Hematopoietic multipotent progenitor cell treated with erythropoietin and hydrocortisone succinate and interleukin-3 and kit ligand, for 15 days (in vitro differentiated cells): Measurements from ENCODE around the gene CAPS.

Experiments used
- DNase-seq: peaks from one replicate; pipeline ENCODE4 v3.0.0-alpha.2; 2015; ENCODE audit warnings: low spot score

Gene CAPS

GRCh38 chr19:5910638-5910907, 3.5 kb upstream of the CAPS start:
- DNase-seq, result no peak

- no peak for DNase-seq
These were observed 2.7 kb upstream of the CAPS start for GRCh38 chr19:5911366-5911765.

GRCh38 chr19:5914358-5914774, 312 bp downstream of the CAPS start:
- no peak for DNase-seq

DNA sequence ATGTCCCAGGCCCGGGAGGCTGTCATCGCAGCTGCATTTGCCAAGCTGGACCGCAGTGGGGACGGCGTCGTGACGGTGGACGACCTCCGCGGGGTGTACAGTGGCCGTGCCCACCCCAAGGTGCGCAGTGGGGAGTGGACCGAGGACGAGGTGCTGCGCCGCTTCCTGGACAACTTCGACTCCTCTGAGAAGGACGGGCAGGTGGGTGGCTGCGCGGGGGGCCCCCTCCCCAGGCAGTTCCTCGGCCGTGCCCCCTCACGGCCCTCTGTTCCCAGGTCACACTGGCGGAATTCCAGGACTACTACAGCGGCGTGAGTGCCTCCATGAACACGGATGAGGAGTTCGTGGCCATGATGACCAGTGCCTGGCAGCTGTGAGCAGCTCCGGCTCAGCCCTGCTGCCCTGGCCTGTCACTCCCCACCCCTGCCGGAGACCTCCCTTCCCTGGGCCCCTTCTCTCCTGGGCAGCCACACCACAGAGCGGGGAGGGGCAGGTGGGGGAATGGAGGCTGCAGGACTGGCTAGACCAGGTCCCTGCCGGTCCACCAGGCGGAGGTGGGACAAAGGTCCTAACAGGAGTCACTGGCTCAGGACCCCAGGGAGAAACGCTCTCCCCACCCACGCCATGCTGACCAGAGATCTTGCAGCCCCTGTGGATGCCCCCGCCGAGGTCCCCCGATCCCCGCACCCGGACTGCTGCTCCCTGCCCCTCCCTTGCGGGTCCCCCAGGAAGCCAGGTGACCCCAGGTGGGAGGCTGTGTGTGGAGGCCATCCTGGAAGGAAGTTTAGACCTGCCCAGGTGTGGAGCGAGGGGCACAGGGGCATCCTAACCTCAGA, 1.1 kb downstream of the CAPS start:
- DNase-seq, result no peak

DNA sequence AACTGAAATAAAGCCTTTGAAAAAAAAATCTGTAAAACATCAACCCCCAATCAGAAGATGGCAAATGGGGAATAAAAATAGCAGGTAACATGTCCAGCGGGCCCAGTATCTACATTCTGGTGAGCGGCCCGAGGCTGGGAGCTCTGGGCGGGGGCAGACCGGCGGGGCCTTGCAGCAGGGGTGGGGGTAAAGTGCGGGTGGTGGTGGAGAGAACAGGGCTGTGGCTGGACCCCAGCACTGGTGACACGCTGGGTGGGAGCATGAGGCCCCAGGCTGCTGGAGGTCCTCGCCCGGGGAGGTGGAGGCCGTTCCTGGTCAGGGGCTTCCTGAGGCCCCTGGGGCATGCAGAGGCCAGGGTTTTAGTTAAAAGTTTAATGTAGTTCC, 1.7 kb downstream of the CAPS start:
- DNase-seq, result no peak

DNA sequence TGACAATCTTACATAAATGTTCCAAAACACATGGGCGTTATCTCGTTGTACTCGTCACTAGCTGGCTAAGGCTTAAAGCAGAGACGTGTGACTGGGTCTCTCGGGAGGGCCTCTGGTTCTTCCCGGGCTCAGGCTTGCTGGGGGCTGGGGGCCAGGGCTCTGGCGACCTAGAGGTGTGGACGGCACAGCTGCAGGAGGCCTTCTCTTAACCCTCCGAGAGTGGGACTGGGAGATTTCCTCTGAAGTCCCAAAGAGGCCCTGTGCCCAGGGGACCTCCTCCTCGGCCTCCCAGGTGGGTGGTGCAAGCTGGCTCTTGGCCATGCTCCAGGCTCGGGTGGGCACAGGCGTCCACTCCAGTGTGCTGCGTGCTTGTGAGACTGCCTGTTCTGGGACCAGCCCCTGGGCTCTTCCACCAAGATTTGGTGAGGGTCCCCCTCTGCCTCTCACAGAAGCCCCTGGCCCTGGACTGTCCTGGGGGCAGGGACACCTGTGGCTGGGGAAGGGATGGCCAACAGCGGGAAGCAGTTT, 2.2 kb downstream of the CAPS start:
- no peak for DNase-seq

DNA sequence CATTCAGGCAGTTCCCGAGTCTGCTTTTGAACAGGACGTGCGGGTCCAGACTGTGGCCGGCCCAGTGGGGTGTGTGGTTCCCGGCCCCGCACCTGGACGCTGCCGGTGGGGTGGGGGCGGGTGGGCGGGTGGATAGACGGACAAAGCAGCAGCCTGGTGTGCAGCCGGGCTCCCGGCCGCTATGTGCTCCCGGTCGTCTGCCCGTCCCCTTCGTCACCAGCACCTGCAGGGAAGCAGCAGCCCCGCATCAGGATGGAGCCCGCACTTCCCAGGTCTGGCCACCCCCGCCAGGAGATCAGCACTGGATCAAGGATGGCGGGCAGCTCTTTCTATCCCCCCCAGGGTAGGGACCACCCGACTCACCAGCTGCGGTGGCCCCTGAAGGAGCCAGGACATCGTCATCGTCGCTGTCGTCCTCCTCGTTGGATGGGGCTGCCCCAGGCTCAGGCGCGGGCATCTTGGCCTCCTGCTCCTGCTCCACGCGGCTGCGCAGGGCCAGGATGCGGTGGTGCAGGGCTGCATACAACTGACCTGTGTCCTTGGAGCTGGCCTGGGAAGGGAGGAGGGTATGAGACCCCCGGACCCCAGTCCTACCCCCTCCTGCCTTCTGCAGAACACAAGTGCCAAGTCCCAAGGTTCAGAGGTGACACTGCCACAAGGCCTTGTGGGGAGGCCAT, 3.5 kb downstream of the CAPS start:
- DNase-seq, result no peak

- DNase-seq, result no peak
These were observed 4.5 kb downstream of the CAPS start for GRCh38 chr19:5918463-5919079.

- DNase-seq, result no peak
These were observed 7.6 kb downstream of the CAPS start for GRCh38 chr19:5921516-5922160.

- no peak for DNase-seq
These were observed 8.1 kb downstream of the CAPS start for GRCh38 chr19:5922161-5922545.

DNA sequence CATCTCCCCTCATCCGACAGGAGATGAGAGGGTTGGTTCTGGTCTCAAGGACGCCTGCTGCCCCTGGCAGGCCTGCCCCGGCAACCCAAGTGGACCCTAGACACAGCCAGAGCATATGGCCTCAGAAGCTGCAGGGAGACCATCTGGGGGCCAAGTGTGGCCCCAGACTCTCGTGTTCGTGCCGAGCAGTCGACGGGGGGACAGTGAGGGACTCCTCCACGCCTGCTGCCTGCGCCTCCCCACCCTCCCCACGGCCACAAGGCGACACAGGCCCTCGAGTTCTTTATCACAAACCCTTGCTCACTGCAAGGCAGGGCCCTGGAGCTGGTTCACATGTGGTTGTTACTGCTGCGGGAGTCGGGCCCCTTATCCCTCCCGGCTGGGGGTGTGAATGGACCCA, 9.3 kb downstream of the CAPS start:
- no peak for DNase-seq

- DNase-seq, result no peak
These were observed 11.9 kb downstream of the CAPS start for GRCh38 chr19:5925830-5926427.

- DNase-seq, result no peak
These were observed 12.8 kb downstream of the CAPS start for GRCh38 chr19:5926641-5927440.

- DNase-seq, result no peak
These were observed 13.4 kb downstream of the CAPS start for GRCh38 chr19:5927441-5927821.

DNA sequence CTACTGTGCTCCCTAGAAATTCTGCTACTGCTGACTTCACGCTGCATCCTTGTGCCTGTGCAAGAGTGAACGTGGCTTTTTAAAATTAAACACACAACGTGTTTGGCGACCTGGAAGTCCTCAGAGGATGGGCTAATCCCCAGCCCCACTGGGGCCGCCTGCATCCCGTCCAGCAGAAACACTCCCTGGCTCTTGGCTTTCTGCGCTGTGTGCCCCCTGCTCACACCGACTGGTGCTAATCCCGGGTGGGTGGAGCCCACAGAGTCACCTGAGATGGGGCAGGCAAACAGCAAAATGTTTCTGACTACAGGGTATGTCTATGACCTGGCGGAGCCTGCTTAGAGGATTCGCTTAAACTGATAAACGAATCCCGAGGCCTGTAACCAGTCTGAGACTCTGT, 15.1 kb downstream of the CAPS start:
- no peak for DNase-seq

DNA sequence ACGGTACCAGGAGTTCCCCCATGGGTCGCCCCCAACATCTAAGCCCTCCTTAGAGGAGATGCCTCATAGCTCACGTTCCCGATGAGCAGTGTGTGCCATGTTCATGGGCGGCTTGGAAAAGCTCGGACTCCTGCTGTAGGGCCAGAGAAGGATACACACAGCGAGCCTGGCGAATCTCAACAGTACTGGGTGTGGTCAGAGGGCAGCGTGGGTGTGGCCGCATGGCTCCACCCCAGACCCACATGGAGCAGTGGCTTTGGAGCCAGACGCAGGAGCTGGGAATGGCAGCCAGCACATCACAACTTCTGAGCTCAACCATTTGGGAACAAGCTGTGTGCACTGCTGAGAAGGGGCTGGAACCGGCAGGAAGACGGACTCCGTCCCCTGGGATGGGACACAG, 15.6 kb downstream of the CAPS start:
- DNase-seq, result no peak

- no peak for DNase-seq
These were observed 17.2 kb downstream of the CAPS start for GRCh38 chr19:5931251-5931650.

- no peak for DNase-seq
These were observed 18.1 kb downstream of the CAPS start for GRCh38 chr19:5932146-5932545.

- no peak for DNase-seq
These were observed 18.7 kb downstream of the CAPS start for GRCh38 chr19:5932609-5933262.

DNA sequence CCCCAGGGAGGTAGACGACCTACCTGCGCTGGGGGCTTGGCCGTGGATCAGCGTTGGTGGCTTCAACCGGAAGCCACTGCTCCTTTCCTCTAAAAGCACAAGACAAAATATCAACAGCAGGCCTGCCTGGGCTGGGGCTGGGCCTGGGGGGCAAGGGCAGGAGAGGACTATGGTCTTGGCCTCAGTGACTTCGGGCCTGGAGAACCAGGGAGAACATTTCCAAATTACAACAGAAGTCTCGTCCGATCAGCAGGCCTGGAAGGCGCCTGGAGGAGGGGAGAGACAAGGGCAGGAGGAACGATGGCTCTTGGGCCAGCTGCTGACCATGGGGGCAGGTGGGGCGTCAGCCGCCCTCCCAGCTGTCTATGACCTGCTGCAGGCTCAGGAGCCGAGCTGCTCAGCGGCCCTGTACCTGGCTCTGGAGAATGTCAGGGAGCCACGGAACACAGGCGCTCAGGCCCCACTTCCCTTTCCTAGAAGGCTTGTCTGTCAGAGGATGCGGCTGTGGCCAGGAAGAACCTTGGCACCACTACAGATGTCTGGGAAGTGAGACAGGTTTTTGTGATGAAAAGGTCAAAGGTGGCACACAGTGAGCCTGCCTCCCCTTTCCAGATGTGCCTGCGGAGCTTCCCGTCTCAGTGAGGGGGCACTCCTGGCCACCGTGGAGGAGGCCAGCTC, 19.5 kb downstream of the CAPS start:
- DNase-seq, result no peak

DNA sequence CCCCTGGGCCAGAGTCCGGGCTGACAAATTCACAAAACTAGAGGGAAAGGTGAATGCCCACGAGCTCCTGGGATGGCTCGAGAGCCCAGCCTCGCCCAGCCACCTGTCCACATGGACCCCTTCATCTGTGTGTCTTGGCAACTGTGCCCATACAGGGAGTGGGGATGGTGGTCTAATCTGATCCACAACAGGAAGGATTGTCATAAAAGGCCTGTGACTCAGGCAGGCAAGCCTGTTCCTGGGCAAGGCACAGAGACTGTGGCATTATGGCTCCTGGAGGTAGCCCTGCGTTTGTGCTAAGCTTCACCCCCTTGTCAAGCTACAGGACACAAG, 20.0 kb downstream of the CAPS start:
- DNase-seq, result no peak
